Articular chondrocyte of knee joint (primary cell): ENCODE results near the gene PAGE1. TPM values are rescaled to one million over a fixed set of nuclear protein-coding genes. Genes with fewer than 3 reads are reported as not detected.

Experiments used
- total RNA-seq: library from RNA; depleted of rRNA; stranded (reverse); fragments of >200 nt; gene quantifications from 2 replicates; pipeline ENCODE4 v1.2.3, GENCODE V29; 2012

PAGE1 gene, protein sequence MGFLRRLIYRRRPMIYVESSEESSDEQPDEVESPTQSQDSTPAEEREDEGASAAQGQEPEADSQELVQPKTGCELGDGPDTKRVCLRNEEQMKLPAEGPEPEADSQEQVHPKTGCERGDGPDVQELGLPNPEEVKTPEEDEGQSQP
- not detected in 2 replicates for total RNA-seq

GRCh38 chrX:49695276-49696180 lies at the start of gene PAGE1:
Gene PAGE1, minus strand, starts transcription at chrX:49695984. Its CDS starts 1,214 bp downstream, at chrX:49694770.

Other genes with a start within 250 kb of the PAGE1 start
- gene GAGE12C, start 163.8 kb downstream of the PAGE1 start, total RNA-seq = not detected in 2 replicates
- not detected in 2 replicates for gene GAGE12D, start 154.3 kb downstream of the PAGE1 start, total RNA-seq
- gene GAGE12E, start 144.7 kb downstream of the PAGE1 start, total RNA-seq = not detected in 2 replicates
- gene GAGE12F, start 135.1 kb downstream of the PAGE1 start, total RNA-seq = not detected in 2 replicates
- gene GAGE12G, start 125.6 kb downstream of the PAGE1 start, total RNA-seq = not detected in 2 replicates
- not detected in 2 replicates for gene GAGE12H, start 116.0 kb downstream of the PAGE1 start, total RNA-seq
- not detected in 2 replicates for gene GAGE2A, start 106.5 kb downstream of the PAGE1 start, total RNA-seq
- not detected in 2 replicates for gene GAGE1, start 97.0 kb downstream of the PAGE1 start, total RNA-seq
- not detected in 2 replicates for gene PAGE4, start 133.3 kb upstream of the PAGE1 start, total RNA-seq
- 2.9 and 3.8 TPM in 2 replicates for gene USP27X, start 183.5 kb upstream of the PAGE1 start, total RNA-seq
- gene CLCN5, start 226.6 kb upstream of the PAGE1 start, total RNA-seq = 8.5 and 9.0 TPM in 2 replicates